Measurements from ENCODE around the gene GABARAPL2.

The GABARAPL2 gene

DNA sequence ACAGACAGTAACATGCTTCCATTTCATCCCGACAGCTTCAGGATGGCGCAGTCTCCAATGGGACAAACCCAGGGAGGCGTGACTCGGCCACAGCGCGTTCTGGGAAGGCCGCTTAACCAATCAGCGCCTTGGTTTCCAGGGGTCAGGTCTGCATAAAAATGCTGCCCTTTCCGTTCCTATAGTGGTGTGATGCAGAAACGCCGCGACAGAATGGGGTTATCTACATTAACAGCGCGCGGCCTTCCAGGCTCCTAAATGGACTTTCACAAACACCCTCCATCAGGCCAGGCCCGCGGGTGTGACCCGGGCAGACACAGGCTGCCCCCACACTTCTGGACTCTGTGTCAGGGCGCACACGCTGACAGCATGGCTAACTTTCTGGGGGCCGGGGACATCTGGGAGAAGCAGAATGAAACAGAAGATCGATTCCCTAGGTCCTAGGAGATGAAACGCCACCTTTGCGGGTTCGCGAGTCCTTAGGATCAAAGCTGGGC is 10.9 kb upstream of the GABARAPL2 start:
- peak; percentile 39 for DNase-seq (ENCODE audit: low read depth, low spot score)

GRCh38 chr16:75555707-75556430 is 10.3 kb upstream of the GABARAPL2 start, which contains the start of gene TMEM231:
Gene TMEM231, minus strand, starts transcription at chr16:75556252. Its CDS starts 43 bp downstream, at chr16:75556209.
- DNase-seq (ENCODE audit: low read depth, low spot score), result peak; percentile 75

DNA sequence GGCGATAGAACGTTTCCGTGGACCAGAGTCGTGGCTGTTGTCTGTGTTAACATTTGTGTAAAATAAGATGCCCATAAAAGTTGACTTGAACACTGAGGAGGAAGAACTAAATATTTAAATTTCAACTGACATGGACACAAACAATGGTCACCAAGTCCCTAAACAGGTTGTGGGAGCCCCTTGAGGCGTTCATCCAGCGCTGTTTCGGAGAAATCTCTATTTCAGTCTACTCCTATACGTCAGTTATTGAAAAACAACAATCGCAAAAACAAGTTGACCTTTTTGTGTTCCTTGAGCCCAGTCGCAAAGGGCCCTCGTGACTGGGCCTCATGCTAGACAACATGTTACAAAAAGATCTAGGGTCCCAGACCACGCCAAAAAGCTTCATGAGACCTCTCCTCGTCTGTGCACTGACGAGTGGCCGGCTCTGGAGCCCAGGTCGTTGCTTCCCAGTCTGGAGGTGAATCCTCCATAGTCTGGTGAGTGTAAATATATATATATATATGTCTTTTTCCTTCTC is 9.7 kb upstream of the GABARAPL2 start:
- DNase-seq (ENCODE audit: low read depth, low spot score), result no peak

DNA sequence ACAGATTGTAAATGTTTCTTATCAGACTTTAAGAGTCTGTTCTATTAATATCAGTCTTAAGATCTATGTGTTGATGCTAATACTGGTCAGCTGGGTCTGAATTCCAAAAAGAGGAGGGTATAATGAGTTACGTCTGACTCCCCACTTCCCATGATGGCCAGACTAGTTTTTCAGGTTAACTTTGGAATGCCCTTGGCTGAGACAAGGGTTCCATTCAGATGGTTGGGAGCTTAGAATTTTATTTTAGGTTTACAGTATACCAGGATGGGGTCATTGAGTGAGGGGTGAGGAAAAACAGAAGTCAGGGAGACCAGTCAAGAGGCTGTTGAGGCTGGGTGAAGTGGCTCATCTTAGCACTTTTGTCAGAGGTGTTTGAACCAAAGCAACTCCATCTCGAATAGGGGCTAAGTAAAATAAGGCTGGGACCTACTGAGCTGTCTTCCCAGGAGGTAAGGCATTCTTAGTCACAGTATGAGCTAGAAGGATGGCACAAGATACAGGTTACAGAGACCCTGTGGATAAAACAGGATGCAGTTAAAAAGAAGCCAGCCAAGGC is 7.3 kb upstream of the GABARAPL2 start:
- no peak for DNase-seq (ENCODE audit: low read depth, low spot score)

GRCh38 chr16:75559564-75560372 is 6.4 kb upstream of the GABARAPL2 start:
- DNase-seq (ENCODE audit: low read depth, low spot score), result no peak

GRCh38 chr16:75565640-75566039 is 539 bp upstream of the GABARAPL2 start:
- DNase-seq (ENCODE audit: low read depth, low spot score), result no peak

GRCh38 chr16:75566758-75567255 is 628 bp downstream of the GABARAPL2 start:
- no peak for DNase-seq (ENCODE audit: low read depth, low spot score)

DNA sequence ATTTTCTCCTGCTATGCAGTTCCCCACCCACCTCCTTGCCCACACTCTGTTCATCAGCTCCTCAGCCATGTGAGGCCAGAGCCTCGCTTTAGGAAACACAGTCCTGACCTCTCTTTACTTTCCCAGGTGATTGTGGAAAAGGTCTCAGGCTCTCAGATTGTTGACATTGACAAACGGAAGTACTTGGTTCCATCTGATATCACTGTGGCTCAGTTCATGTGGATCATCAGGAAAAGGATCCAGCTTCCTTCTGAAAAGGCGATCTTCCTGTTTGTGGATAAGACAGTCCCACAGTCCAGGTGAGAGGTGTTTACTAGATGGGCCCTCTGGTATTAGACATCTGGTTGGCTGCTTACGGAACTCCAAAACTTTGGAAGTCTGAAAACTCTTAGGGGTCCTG is 1.7 kb downstream of the GABARAPL2 start:
- no peak for DNase-seq (ENCODE audit: low read depth, low spot score)

GRCh38 chr16:75570396-75571065 is 4.4 kb downstream of the GABARAPL2 start:
- DNase-seq (ENCODE audit: low read depth, low spot score), result no peak

GRCh38 chr16:75572864-75573542 is 6.8 kb downstream of the GABARAPL2 start:
- no peak for DNase-seq (ENCODE audit: low read depth, low spot score)

DNA sequence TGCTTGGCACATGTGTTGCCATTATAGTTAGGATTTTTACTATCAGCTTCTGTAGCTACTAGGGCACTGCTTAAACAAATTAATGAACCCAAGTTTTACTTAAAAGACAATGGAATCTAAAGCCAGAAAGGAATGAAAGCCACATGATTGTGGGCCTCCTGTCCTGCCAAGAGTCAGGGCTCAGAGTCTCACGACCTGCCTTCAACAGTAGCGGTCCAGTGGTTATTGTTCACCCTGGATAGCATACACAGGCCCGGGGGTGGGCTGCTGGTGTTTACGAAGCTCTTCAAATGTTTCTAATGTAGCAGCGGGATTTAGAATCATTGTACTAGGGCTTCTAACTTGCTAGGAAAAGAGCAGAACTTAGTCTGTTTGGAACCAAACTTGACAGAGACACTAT is 7.8 kb downstream of the GABARAPL2 start:
- DNase-seq (ENCODE audit: low read depth, low spot score), result no peak

GRCh38 chr16:75575958-75576357 is 9.8 kb downstream of the GABARAPL2 start:
- no peak for DNase-seq (ENCODE audit: low read depth, low spot score)

- DNase-seq (ENCODE audit: low read depth, low spot score), result no peak
These were observed 10.2 kb downstream of the GABARAPL2 start for GRCh38 chr16:75576384-75576811.

DNA sequence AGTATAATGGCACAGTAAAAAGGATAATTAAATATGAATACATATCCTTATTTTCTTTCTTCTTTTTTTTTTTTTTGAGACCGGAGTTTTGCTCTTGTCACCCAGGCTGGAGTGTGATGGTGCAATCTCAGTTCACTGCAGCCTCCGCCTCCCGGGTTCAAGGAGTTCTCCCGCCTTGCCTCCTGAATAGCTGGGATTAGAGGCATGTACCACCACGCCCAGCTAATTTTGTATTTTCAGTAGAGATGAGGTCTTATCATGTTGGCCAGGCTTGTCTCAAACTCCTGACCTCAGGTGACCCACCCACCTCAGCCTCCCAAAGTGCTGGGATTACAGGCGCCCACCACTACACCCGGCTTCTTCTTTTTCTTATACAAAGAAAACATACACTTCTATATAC is 12.0 kb downstream of the GABARAPL2 start:
- DNase-seq (ENCODE audit: low read depth, low spot score), result no peak

GRCh38 chr16:75578725-75579124 is 12.5 kb downstream of the GABARAPL2 start:
- DNase-seq (ENCODE audit: low read depth, low spot score), result no peak

DNA sequence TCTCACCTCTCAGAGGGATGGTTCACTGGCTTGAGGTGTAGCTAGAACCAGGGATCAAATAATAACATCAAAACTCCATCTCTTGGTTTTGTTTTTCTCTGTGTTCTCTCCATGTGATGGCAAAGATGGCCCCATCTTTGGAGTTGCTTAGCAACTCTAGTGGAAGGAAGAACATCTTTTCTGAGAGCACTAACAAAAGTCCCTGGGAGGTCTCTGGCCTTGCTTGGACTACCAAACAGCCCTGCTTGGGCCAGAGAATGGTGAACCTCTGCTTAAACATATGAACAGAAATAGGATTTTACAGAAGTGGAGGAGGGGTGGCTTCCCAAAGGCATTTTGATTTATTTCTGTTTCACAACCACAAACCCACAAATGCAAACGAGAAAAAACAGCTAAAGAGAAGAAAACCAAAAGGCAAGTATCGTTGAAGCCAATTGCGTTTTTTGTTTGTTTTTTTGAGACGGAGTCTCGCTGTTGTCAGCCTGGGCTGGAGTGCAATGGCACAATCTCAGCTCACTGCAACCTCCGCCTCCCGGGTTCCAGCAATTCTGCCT is 13.2 kb downstream of the GABARAPL2 start:
- DNase-seq (ENCODE audit: low read depth, low spot score), result no peak

DNA sequence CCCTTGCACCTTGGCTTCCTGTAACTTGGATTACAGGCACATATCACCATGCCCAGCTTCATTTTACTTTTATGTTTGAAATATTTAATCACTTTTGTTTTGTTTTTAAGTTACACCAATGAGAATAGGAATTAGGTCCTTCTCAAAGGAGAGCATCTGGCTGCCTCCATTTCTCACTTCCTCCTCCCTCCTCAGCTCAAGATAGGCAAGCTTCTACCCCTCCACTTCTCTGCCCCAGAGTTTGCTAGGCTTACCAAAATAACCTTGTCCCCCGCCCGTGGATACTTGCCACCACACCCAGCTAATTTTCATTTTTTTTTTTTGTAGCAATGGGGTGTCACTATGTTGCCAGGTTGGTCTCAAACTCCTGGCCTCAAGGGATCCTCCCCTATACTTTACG is 17.9 kb downstream of the GABARAPL2 start:
- no peak for DNase-seq (ENCODE audit: low read depth, low spot score)

DNA sequence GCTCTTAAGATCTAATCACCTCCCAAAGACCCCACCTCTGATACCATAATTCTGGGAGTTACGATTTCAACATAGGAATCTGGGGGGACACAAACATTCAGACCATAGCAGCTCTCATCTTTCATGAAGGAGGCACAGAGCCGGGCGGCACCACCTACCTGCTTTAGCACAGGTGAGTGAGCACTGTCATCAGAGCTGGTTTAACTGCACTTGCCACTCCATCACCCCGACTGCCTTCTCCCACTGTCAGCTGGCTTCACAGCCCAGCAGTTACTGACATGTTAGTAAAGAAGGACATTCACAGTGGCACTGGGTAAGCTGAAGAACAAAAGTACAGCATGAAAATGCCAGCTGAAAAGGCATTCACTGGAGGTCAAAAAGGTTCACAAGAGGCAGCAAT is 22.5 kb downstream of the GABARAPL2 start:
- DNase-seq (ENCODE audit: low read depth, low spot score), result no peak

DNA sequence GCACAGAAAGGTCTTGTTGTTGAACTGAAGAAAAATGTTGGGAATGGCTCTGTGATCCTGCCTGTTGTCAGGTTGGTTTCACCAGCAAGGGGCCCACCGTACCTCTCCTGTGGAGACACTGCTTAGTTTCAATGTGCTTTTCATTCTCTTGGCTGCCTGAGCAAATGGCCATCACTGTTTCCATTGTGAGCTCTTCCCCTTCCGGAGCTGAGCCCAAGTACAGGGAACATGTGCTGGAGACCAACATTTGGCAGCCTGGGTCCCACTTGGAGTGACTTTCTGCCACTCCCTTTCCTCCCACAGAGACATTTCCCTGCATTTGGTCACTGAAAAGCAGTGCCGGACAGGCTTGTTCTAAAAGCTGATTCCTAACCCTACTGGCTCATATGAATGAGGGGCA is 23.1 kb downstream of the GABARAPL2 start:
- no peak for DNase-seq (ENCODE audit: low read depth, low spot score)

All from brain pericyte (primary cell).